GM19240 (cell line): Measurements from ENCODE around the gene KRT4.
"Not testable (repeated sequence)": the region's sequence is repeated elsewhere in the genome, so short reads cannot be mapped to it uniquely, and the experiment has no call there.

ENCODE experiments used
- DNase-seq: peaks from one replicate; pipeline ENCODE4 v3.0.0; 2011; ENCODE audit warnings: low spot score; ENCODE audit not compliant: insufficient read length

KRT4 gene

DNA sequence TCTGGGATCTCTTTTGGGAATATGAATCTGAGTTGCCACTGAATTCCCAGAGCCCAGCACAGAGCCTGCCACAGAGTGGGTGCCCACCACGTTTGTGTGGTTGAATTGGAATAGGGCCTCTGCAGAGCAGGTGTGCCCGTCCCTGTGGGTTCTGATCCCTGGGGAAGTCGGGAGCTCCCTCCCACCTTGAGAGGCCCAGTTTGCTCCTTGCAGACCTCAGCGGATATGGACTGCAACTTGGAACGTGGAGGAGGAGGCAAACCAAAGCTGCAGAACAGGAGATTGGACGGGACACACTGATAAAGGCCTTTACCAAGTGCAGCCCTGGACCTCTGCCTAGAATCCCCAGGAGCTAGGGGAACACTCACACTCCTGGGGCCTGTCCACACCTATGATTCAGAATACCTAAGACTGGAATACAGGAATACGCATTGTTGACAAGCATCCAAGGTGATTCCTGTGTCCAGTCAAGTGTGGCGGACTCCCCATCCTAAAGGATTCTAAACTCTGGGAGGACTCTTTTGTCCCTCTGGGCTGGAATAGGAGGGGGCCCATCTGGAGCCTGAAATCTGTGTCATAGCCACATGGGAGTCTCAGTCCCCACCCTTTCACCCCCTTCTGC, 39.2 kb downstream of the KRT4 start:
- no peak for DNase-seq

DNA sequence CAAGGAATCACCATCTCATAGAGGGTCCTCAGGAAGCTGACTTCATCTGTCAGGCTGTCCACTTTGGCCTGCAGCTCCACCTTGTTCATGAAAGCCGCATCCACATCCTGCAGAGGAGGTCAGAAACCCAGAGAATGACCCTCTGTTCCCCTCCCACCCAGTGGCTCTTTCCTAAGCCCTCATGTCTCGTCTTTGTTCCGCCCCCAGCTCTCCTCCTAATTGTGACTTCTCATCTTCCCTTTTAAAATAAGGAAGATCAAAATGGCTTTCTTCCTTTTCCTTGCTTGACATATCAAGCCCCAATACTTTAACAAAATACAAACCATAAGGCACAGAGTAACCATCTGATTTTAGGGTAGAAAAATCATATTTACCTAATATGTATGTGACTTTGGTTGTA, 41.1 kb downstream of the KRT4 start:
- no peak for DNase-seq

DNA sequence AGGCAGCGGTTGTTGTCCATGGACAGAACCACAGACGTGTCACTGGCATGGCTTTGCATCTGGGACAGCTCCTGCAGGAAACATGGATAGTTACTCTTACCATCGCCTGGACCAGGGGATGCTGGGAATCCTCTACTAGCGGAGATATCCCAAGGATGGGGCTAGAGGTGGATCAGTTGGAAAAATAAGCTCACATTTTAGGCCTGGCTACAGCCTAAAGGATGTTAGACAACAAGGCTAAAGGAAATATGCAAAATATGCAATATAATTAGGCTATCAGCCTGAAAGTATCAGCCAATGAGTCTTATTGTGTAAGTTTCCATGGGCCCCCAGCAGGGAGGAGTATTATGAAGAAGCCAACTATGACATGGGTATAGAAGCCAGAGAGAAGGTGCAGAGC, 41.7 kb downstream of the KRT4 start:
- no peak for DNase-seq

DNA sequence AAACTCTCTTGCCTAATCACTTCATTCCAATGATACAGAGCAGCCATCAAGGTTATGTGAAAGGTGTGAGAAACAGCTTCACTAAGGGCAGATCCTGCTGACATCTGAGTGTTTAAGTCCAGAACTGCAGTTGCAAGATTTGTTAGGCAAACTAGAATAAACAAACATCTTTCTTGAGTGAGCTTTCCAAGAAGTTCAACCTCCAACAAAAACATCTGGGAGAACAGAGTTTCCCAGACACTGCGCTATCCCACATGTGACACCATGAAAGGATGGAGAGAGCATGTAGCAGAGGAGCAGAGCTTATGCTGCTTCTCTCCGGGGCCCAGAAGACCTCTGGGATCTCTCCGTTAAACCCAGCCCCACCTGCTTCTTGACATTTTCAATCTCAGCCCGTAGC, 42.4 kb downstream of the KRT4 start:
- DNase-seq: no peak

DNA sequence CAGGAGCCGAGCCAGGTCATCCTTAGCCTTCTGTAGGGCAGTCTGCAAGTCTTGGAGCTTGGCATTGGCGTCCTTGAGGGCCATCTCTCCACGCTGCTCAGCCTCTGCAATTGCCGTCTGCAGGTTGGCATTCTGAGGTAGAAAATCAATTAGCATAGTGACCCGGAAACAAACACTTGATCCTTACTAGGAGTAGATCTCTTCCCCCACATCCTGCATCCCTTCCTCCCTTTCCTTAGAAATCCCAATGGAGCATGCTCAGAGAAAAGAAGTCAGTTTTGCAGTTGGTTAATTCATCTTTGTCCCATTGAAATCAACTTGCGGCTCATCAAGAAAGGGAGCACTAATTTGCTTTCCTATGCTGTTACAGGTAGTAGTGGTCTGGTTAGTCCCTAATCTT, 42.8 kb downstream of the KRT4 start:
- DNase-seq: no peak

DNA sequence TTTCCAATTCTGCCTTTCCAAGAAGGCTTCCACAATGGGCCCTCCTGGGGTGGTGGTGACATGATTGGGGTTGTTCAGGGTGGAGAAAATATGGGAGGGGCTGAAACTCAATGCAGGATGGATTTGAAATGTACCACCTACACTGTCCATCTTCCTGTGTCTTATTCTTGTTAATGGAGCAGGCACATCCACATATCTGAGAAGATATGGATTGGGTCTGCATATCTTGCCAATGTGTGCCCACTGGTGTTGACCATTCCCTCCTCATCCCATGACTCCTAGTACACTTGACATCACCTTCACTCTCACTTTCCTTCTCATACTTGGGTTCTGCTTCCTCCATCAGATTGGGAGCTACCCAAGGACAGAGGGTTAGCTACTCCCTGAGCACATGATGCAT, 44.0 kb downstream of the KRT4 start:
- DNase-seq: no peak

DNA sequence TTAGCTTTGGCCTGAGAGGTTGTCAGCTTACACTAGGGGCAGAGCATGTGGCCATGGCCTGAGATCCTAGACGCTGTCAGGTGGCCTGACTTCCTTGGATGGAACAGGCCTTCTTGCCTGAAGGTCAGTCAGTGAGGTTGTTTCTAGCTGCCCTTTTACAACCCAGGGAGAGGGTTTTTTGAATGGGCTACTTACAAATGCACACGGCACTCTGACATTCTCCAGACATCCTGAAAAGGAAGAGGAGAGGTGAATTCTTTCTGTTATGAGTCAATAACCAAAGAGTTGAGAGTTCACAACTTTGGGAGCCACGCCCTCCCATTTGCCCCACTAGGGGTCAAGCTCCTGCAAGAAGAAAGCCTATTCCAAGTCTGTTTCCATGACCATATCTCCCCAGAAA, 44.6 kb downstream of the KRT4 start:
- DNase-seq: no peak

DNA sequence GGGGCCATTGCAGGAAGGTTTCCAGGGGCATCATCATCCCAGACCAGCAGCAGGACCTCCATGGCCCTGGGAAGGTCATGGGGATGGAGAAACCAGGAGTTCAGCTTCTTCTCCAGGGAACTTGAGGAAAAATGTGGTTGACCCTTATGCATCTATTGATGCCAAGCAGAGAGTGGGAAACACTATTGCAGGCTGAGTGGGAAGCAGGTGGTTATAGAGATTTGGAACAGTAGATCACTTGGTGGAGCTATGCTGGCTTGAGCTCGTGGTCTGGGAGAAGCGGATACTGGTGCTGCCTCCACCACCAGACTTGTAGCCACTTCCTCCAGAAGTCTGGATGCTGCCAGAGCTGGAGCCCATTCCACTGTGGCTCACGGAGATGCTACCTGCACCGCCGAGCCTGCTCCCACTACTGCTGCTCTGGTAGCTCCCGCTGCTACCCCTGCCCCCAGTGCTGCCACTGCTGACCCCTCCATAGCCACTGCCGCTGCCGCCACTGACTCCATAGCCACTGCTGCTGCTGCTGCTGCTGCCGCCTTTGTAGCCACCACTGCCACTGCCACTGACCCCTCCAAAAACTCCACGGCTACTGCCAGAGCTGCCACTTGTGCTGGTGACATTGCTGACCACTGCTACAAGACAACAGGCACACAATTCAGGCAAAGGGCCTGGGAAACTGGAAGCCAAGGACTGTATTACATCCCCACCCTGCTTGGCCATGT, 45.3 kb downstream of the KRT4 start:
- DNase-seq: no peak

DNA sequence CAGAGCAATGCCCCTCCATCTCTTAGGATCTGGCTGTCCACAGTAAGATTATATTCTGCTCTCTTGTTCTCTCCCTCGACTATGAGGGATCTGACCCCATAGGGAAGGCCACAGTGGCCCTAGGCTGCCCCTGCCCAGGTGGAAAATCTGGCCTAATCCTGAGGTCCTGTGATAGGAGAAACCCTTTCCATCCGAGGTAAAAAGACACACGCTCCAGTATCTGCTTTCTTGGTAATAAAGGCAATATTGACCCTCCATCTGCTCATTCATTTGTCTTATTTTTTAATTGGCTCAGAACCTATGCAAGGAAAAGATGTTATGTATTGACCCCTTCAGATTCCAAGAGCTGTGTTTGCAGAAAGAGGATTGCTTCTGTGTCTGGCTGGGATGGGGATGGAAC, 46.5 kb downstream of the KRT4 start:
- no peak for DNase-seq

DNA sequence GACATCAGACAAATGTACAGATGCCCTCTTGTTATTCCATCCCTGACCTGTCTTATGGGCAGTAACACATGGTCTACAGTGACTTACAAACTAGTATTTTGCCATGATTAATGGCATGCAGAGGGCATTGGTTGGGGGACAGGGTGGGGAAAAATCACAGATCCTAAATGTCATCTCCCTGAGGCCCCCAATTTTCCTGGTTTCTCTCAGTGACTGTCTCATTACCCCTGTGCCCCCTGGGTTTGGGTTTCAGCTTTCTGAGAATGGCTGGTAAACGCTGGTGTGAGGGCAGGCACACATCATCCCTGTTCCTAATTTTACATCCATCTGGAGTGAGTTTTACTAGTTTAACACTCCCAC, 46.9 kb downstream of the KRT4 start:
- DNase-seq: no peak

DNA sequence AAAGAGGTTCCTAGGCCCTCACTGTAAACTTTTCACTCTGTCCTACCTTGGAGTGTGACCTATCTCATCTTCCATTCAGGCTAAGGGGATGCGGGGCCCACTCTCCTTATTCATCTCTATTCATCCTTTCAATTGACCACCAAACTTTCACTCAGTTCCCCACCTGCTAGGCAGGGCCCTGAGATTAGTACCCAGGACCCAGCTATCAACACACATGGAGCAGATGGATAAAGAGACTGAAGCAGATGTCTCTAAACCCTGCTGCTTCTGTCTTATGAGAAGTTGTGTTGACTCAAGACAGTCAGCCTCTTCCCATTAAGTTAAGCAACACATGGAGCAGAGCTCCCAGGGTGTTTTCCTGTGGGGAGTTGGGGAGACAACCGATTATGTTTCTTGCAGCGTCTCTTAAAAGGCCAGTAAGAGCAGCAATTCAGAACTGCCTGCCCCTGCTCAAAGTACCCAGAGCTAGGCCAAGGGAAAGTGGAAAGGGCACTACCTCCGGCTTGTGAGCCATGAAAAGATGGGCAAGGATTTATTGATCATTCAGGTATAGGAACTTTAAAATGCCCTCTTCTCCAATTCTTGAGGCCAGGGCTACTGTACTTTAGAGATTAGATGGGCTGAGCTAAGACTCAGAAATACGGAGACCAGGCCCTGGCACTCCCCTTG, 47.4 kb downstream of the KRT4 start:
- DNase-seq: no peak

DNA sequence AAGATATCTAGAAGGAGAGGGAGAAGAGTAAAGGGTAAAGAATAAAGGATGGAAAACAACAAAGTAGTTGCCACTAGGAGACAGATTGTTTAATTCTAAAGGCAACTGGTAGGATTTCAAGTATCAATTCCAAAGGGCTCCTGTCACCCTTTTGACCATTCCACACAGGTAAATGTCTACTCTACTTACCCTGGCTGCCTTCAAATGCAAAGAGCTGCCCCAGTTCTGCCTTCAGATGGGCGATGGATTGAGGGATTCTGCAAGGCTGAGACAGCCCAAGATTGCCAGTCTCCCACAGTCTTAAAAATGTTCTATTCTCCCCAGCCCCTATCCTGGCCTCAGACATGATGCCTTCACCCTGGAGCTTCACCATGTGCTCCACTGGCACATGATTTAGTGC, 48.2 kb downstream of the KRT4 start:
- no peak for DNase-seq

DNA sequence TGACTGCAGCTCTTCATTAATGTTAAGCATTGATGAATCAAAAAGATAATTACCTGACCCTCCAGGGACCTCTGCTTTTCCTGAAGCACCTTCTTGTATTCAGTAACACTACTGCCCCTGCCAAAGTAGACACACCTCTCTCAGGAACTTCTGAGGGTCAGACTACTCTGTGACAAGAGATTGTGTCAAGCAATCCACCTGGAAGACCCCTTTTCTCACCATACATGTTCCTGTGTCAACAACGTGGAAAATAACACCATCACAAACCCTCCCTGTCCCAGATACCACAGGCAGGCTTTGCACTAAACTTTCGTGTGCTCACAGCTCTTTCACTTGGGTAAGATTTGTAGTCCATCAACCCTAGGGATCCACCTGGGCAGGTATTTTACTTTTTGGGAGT, 49.9 kb downstream of the KRT4 start:
- DNase-seq: no peak

DNA sequence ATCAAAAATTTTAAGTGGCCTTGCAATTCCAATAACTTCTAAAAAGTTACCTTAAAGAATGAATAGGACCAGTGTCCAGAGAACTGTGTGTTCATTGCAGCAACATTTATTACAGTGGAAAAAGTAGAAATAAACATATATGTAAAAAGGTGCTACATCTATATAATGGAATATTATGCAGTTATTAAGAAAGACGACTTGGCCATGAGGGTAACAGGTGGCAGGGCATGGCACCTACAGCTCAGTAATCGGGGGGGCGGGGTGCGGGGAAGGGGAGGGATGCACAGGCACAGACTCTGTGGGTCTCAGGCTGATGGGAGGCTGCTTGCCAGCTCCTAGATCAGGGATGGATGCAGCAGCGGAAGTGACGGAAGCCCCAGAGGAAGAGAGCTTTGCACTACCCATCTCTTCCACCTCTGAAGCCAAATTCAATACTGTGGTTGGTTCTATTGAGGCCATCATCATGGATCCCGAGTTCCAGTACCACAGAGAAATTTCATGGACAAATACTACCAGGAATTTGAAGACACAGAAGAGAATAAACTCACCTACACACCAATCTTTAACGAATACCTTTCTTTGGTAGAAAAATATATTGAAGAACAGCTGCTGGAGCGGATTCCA, 50.8 kb downstream of the KRT4 start:
- DNase-seq: no peak

DNA sequence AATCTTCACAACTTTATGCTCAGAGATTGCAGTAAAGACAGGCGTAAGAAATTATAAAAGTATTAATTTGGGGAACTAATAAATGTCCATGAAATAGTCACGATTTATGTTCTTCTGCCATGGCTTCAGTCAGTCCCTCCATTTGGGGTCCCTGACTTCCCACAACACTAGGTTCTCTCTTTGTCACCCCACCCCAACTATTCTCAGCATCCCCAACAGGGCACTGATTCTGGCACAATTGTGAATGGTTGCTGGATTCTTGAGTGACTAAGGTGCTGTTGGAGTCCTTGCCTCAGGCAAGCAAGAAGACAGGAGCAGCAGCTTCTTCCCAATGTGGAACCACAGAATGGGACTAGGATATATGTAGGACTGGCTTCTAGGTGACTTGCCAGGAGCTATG, 52.1 kb downstream of the KRT4 start:
- no peak for DNase-seq

DNA sequence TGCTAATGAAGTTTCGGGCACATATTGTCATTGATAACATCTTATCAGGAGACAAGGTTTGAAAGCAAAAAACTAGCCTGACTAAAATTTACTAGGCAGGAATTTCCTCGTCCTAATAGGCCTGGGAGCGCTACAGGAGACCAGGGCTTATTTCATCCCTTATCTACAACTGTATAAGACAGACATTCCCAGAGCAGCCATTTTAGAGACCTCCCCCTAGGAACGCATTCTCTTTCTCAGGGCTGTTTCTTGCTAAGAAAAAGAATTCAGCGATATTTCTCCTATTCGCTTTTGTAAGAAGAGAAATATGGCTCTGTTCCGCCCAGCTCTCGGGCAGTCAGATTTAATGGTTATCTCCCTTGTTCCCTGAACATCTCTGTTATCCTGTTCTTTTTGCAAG, 52.7 kb downstream of the KRT4 start:
- DNase-seq: not testable (repeated sequence)

DNA sequence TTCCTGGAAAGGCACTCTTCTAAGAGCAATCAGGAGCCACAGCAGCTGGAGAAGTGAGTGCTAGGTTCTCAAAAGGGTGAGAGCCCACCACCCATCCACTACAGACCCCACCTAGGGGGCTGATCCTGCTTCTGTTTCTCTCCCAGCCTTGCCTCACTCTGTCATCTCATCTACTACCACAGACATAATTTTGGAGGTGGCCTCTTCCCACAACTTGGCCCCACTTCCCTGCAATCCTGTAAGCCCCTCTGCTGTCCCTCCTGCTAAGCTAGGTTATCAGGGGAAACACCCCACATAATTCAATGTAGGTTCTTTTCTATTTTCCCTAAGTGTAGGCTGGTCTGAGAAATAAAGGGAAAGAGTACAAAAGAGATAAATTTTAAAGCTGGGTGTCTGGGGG, 53.3 kb downstream of the KRT4 start:
- DNase-seq: no peak

DNA sequence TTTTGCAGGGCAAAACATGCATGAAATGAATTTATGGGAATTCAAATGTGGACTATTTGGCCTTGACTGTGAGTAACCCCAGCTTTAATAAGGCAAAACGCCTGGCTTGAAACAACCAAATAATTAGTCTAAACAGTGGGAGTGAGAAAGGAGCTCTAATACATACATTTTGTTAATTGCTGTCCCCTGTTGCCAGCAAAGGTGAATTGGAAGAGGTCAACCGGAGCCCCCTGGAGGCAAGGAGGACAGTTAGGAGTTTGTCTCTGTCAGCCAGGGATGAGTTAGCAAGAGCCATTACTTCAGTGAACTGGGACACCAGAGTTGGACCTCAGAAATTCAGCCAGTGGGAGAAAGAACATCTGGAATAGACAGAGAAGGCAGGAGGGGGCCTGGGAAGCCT, 54.2 kb downstream of the KRT4 start:
- no peak for DNase-seq

DNA sequence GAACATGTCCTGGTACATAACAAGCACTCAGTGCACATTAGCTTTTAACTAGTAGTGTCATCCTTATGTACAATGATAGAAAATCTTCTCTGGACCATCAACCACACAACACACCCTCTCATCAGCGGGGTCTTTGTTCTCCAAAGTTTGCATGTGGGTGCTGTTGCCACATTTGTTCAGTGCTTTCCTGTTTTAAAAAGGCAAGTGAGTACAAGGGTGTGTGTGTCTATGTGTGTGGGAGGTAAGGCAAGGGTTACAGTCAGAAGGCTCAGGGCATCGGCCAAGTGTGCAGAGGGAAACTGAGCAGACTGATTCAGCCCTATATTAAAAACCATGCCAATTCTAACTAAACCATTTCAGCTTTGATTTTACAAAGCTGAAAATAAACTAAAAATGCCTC, 54.7 kb downstream of the KRT4 start:
- no peak for DNase-seq

DNA sequence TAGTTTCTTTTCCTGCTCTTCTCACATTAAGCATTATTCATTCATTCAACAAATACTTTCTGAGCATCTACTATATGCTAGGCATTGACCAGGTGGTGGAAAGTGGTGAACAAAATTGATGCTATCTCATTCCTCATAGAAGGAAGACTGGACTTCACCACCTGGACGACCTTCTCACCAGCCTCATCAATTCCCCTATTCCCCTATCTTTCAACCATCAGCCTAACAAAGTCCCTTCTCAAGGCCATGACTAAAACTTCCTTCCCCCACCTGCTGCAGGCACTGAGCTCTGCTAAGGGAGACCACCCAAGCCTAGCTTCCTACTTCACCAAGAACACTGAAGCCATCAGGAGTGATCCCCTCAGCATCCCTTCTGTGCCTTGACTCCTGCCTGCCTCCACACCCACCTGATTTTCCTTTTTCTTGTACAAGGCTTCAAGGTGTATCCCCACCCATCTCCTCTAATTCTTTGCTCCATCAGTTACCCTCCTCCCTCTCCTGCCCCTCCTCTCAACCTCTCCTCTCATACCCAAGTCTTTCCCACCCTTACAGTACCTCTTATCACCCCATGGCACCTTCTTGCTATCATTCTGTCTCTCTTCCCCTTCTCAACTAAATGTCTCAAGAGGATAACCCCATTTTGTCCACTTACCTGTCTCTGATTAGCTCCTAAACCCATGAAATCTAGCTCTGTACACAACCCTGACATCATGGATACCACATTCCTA, 56.3 kb downstream of the KRT4 start:
- no peak for DNase-seq
